H1 (cell line): ENCODE results near the gene TREM1. TPM values are rescaled to one million over a fixed set of nuclear protein-coding genes. Genes with fewer than 3 reads are reported as not detected.

Experiments
- CTCF ChIA-PET: fragments of 300-600 bp; sonication (Branson Sonifier 250); formaldehyde crosslinking; loops from one replicate; lab custom pipeline; 2021; ENCODE audit not compliant: partially characterized antibody; lab: Charles Lee
- POLR2A ChIA-PET: fragments of 300-600 bp; sonication (Branson Sonifier 250); formaldehyde crosslinking; loops from one replicate; lab custom pipeline; 2021; ENCODE audit warnings: inconsistent platforms; ENCODE audit not compliant: partially characterized antibody; lab: Charles Lee
- DNase-seq, 2 experiments: peaks; one replicate each; pipeline versions ENCODE4 v3.0.0 to v3.0.0-alpha.2; 2010 to 2022; ENCODE audit warnings: low spot score in 2 of 2, low read depth in 1 of 2, mixed read lengths in 1 of 2
- FAIRE-seq: peaks from 2 replicates; lab custom pipeline; 2011; peaks lifted over from hg19 to GRCh38; lab: Jason Lieb, UNC
- H2AFZ ChIP-seq: 2 replicates; pipeline ENCODE4 v1.8.1; 2012; ENCODE audit warnings: low read length, inconsistent platforms
- H2AK5ac ChIP-seq: 2 replicates; pipeline ENCODE4 v1.6.1; 2013; ENCODE audit warnings: low read depth, low read length
- H2BK120ac ChIP-seq: replicated peaks from 2 replicates; pipeline ENCODE3; 2013; ENCODE audit warnings: low read depth, low read length, inconsistent platforms
- H2BK12ac ChIP-seq: 2 replicates; pipeline ENCODE4 v1.6.1; 2013; ENCODE audit warnings: low read depth, low read length
- H2BK15ac ChIP-seq: 2 replicates; pipeline ENCODE4 v1.6.1; 2013; ENCODE audit warnings: low read length
- H2BK20ac ChIP-seq: 2 replicates; pipeline ENCODE4 v1.6.1; 2013; ENCODE audit warnings: low read length
- H2BK5ac ChIP-seq: 2 replicates; pipeline ENCODE4 v1.6.1; 2013; ENCODE audit warnings: low read depth, low read length
- H3K14ac ChIP-seq: 2 replicates; pipeline ENCODE4 v1.6.1; 2013; ENCODE audit warnings: inconsistent platforms; ENCODE audit not compliant: insufficient read length
- H3K18ac ChIP-seq: 2 replicates; pipeline ENCODE4 v1.6.1; 2013; ENCODE audit warnings: low read length; ENCODE audit errors: extremely low read depth
- H3K23ac ChIP-seq: 2 replicates; pipeline ENCODE4 v1.6.1; 2013; ENCODE audit warnings: inconsistent platforms; ENCODE audit not compliant: insufficient read length
- H3K23me2 ChIP-seq: 2 replicates; pipeline ENCODE4 v1.6.1; 2013; ENCODE audit warnings: low read depth, low read length
- H3K27ac ChIP-seq: 2 replicates; pipeline ENCODE4 v1.6.1; 2011; ENCODE audit warnings: low read depth, low read length, inconsistent platforms
- H3K27me3 ChIP-seq, 4 experiments: replicated peaks in 1 of 4; 1 replicate in 1 of 4; 2 replicates in 3 of 4; pipeline versions ENCODE4 v1.6.1 to v1.8.1; 2011 to 2013; ENCODE audit warnings: low read length in 3 of 4, mild to moderate bottlenecking in 3 of 4, inconsistent platforms in 2 of 4, mixed read lengths in 2 of 4, moderate library complexity in 1 of 4; ENCODE audit not compliant: control insufficient read depth in 3 of 4, insufficient read depth in 3 of 4; ENCODE audit errors: extremely low read depth in 1 of 4
- H3K36me3 ChIP-seq, 4 experiments: 2 replicates each; pipeline versions ENCODE4 v1.6.1 to v1.8.1; 2011 to 2013; ENCODE audit warnings: mild to moderate bottlenecking in 4 of 4, low read length in 3 of 4, moderate library complexity in 2 of 4, control low read depth in 1 of 4, inconsistent platforms in 1 of 4; ENCODE audit not compliant: insufficient read depth in 4 of 4, control insufficient read depth in 2 of 4
- H3K4ac ChIP-seq: replicated peaks from 2 replicates; pipeline ENCODE3; 2013; ENCODE audit warnings: low read length, low read depth, mixed read lengths, inconsistent platforms; ENCODE audit not compliant: insufficient read length
- H3K4me1 ChIP-seq, 4 experiments: replicated peaks in 1 of 4; 1 replicate in 1 of 4; 2 replicates in 3 of 4; pipeline versions ENCODE4 v1.6.1 to v1.8.1; 2011 to 2013; ENCODE audit warnings: low read length in 3 of 4, inconsistent platforms in 2 of 4, mixed read lengths in 1 of 4; ENCODE audit not compliant: insufficient read depth in 4 of 4, control insufficient read depth in 3 of 4
- H3K4me2 ChIP-seq, 2 experiments: 2 replicates each; pipeline versions ENCODE4 v1.6.1 to v1.8.1; 2011 to 2013; ENCODE audit warnings: low read depth in 2 of 2, low read length in 2 of 2, control low read depth in 1 of 2, inconsistent platforms in 1 of 2, mild to moderate bottlenecking in 1 of 2; ENCODE audit not compliant: insufficient read depth in 1 of 2
- H3K4me3 ChIP-seq, 4 experiments: fragments of 200-600, 300-600 bp in 1 of 4; sonication (generic), shearing (Covaris generic), sonication (Bioruptor Twin) in 1 of 4; 2 replicates each; pipeline versions ENCODE4 v1.5.1 to v1.8.1; 2011 to 2016; ENCODE audit warnings: low read length in 4 of 4, low read depth in 3 of 4, control low read depth in 2 of 4, inconsistent platforms in 2 of 4, mild to moderate bottlenecking in 2 of 4, mixed read lengths in 1 of 4, moderate library complexity in 1 of 4; ENCODE audit not compliant: insufficient read depth in 2 of 4; ENCODE audit errors: extremely low read depth in 1 of 4
- H3K56ac ChIP-seq: replicated peaks from 2 replicates; pipeline ENCODE3; 2013; ENCODE audit warnings: low read depth, mild to moderate bottlenecking, mixed read lengths, low read length, inconsistent platforms; ENCODE audit not compliant: insufficient read length
- H3K79me1 ChIP-seq: 2 replicates; pipeline ENCODE4 v1.6.1; 2013; ENCODE audit warnings: low read depth, low read length, control low read depth
- H3K79me2 ChIP-seq, 2 experiments: 2 replicates each; pipeline versions ENCODE4 v1.6.1 to v1.8.1; 2012 to 2013; ENCODE audit warnings: low read length in 2 of 2, mild to moderate bottlenecking in 2 of 2, inconsistent platforms in 1 of 2; ENCODE audit not compliant: insufficient read depth in 2 of 2, control insufficient read depth in 1 of 2
- H3K9ac ChIP-seq, 4 experiments: replicated peaks in 1 of 4; 1 replicate in 1 of 4; 2 replicates in 3 of 4; pipeline versions ENCODE4 v1.6.1 to v1.8.1; 2011 to 2013; ENCODE audit warnings: low read depth in 3 of 4, low read length in 3 of 4, control low read depth in 2 of 4, mild to moderate bottlenecking in 2 of 4, moderate library complexity in 2 of 4, inconsistent platforms in 1 of 4; ENCODE audit errors: extremely low read depth in 1 of 4
- H3K9me3 ChIP-seq, 2 experiments: 2 replicates each; pipeline versions ENCODE4 v1.6.1 to v1.8.1; 2012 to 2013; ENCODE audit warnings: mild to moderate bottlenecking in 2 of 2, moderate library complexity in 2 of 2, control low read depth in 1 of 2, inconsistent platforms in 1 of 2, low read depth in 1 of 2, low read length in 1 of 2, mixed read lengths in 1 of 2; ENCODE audit not compliant: insufficient read depth in 2 of 2
- H4K20me1 ChIP-seq, 2 experiments: replicated peaks in 1 of 2; 2 replicates each; pipeline versions ENCODE3 to v1.8.1; 2011 to 2013; ENCODE audit warnings: inconsistent platforms in 2 of 2, low read length in 2 of 2, mild to moderate bottlenecking in 1 of 2; ENCODE audit not compliant: insufficient read depth in 2 of 2, control insufficient read depth in 1 of 2
- H4K5ac ChIP-seq: 2 replicates; pipeline ENCODE4 v1.6.1; 2013; ENCODE audit warnings: low read length, low read depth, mixed read lengths, inconsistent platforms; ENCODE audit not compliant: insufficient read length
- H4K8ac ChIP-seq: 2 replicates; pipeline ENCODE4 v1.8.0; 2013; ENCODE audit warnings: mild to moderate bottlenecking, moderate library complexity, low read length, inconsistent platforms; ENCODE audit not compliant: insufficient read depth; ENCODE audit errors: extremely low read depth
- H4K91ac ChIP-seq: replicated peaks from 2 replicates; pipeline ENCODE3; 2013; ENCODE audit warnings: low read length, mixed read lengths, inconsistent platforms; ENCODE audit not compliant: insufficient read length
- SP1 ChIP-seq: IDR thresholded peaks from 2 replicates; pipeline ENCODE4 v1.6.1; 2011; ENCODE audit warnings: low read depth, low read length
- WGBS, 2 experiments: shearing (Covaris generic) in 1 of 2; methylation state at CpG; one replicate each; pipeline versions ENCODE4 v1.1.6 to v1.1.7; 2013 to 2015; ENCODE audit warnings: low lambda C conversion rate in 2 of 2, mixed read lengths in 2 of 2, inconsistent platforms in 1 of 2, low coverage in 1 of 2, missing lambda C conversion rate in 1 of 2; ENCODE audit not compliant: insufficient replicate concordance in 2 of 2, insufficient coverage in 1 of 2, insufficient read length in 1 of 2; ENCODE audit errors: extremely low coverage in 1 of 2, missing lambda C conversion rate in 1 of 2; 5-methylcytosine and 5-hydroxymethylcytosine counted together
- polyA plus RNA-seq, 7 experiments: library from polyadenylated mRNA; depleted of rRNA in 3 of 7; stranded (reverse) in 5 of 7; unstranded in 2 of 7; fragments of >200 nt in 5 of 7; fragments of 200-250 nt in 2 of 7; gene quantifications; 1 replicate in 5 of 7; 2 replicates in 1 of 7; 4 replicates in 1 of 7; pipeline versions ENCODE4 v1.2.1 to v1.2.3, GENCODE V29; 2011 to 2013; ENCODE audit warnings: missing spikeins in 2 of 7, mixed read lengths in 2 of 7
- total RNA-seq: library from RNA; stranded (reverse); fragmentation: NEBNext Ultra II Directional; extraction: Animal tissue kit (Norgen Biotek cat#: 25700); gene quantifications from 2 replicates; pipeline ENCODE4 v1.2.1, GENCODE V29; 2021
- TF ChIP-seq, protein P1 (sequence below): IDR thresholded peaks from 2 replicates; pipeline ENCODE4 v1.6.1; 2011; ENCODE audit warnings: low read depth, mild to moderate bottlenecking, low read length; ENCODE audit not compliant: insufficient read depth

Gene TREM1
- total and polyA plus RNA-seq, 2 of the 8 experiments (the other 6 are each of a cell fraction or from before 2014, with no cell fraction given), result not detected

DNA sequence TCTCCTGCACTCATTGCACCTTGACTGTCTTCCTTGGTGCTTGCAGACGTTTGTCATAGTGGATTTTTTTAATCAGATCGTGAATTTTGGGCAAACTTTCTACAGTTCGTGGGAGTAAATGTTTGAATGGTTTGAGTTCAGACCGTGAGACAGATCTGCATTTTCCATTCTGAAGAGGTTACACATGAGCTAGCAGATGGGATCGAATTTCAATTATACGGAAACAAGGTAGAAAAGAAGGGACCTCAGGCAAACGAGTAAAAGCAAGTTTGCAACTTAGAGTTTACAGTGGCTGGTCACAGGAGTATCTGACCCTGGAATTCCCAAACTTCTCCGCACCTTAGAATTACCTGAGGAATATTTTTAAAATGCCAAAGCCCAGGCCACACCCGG, 31.8 kb upstream of the TREM1 start:
- H3K4ac ChIP-seq, result no peak overlapping the region
- H2BK15ac ChIP-seq, result no peak overlapping the region
- peaks cover 0 to 4% (median 2%) of the 10 kb centered on the region in 4 experiments; a peak in 1 of 7 replicates for H3K27me3 ChIP-seq
- CTCF ChIA-PET, result interaction anchor here (0.7 to 6.8 kb wide), 26 partner anchors 10 to 378 kb away, joined by 3 to 97 read pairs (median 4); partner anchors contain the start of genes NCR2, TREM1, TREML2 and TREML4
- H3K79me2 ChIP-seq, result no peaks in the 10 kb centered on the region
- no peaks in the 10 kb centered on the region for H3K9me3 ChIP-seq
- peak overlapping the region in 2 of 4 experiments; percentile 16 to 47; a peak in 4 of 8 replicates for H3K4me3 ChIP-seq
- H3K79me1 ChIP-seq, result no peaks in the 10 kb centered on the region
- no peak overlapping the region for H4K5ac ChIP-seq
- H3K9ac ChIP-seq, result no peak overlapping the region
- H2BK120ac ChIP-seq, result no peak overlapping the region
- no peak overlapping the region for H3K23ac ChIP-seq
- no peak for DNase-seq
- H2AFZ ChIP-seq, result peak overlapping the region; percentile 61
- WGBS, 2 experiments, result 22% methylated on average over 9 of the region's 9 CpGs; no CpG with 5 or more reads in 1 of the 2 experiments
- H4K20me1 ChIP-seq, result no peaks in the 10 kb centered on the region
- TF ChIP-seq, protein P1, sequence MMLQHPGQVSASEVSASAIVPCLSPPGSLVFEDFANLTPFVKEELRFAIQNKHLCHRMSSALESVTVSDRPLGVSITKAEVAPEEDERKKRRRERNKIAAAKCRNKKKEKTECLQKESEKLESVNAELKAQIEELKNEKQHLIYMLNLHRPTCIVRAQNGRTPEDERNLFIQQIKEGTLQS, result no peak
- TF ChIP-seq SP1, result 0 out of 2 replicates have a peak, but pooled peaks have one; percentile 28
- TF ChIP-seq, all 59 proteins: peak for 1
- no peak overlapping the region for H2AK5ac ChIP-seq
- FAIRE-seq, result peak; percentile 36
- H3K36me3 ChIP-seq, result no peaks in the 10 kb centered on the region
- H2BK12ac ChIP-seq, result peak overlapping the region; percentile 91; the same call in 1 of the 2 replicates
- POLR2A ChIA-PET, result interaction anchor here (0.9 to 1.2 kb wide), 3 partner anchors 12 to 45 kb away, joined by 3 read pairs; partner anchors contain the start of gene NCR2
- H3K23me2 ChIP-seq, result no peaks in the 10 kb centered on the region
- H3K18ac ChIP-seq, result no peak overlapping the region
- no peak overlapping the region for H3K14ac ChIP-seq
- H3K27ac ChIP-seq, result no peak overlapping the region
- no peak overlapping the region for H4K91ac ChIP-seq
- H3K56ac ChIP-seq, result no peak overlapping the region
- peak overlapping the region; percentile 1 to 70 for H3K4me2 ChIP-seq
- no peak overlapping the region for H2BK20ac ChIP-seq
- H2BK5ac ChIP-seq, result no peak overlapping the region
- H4K8ac ChIP-seq, result no peak overlapping the region
- H3K4me1 ChIP-seq, result peaks cover 0 to 13% (median 3%) of the 10 kb centered on the region in 4 experiments; a peak in 5 of 7 replicates
